HG02678 (cell line): ENCODE data around the gene DUSP5.
A peak's percentile ranks its signal among the peaks of the same experiment; 100 is the strongest.
"Not testable (repeated sequence)": the region's sequence is repeated elsewhere in the genome, so short reads cannot be mapped to it uniquely, and the experiment has no call there.

Experiments used
- ATAC-seq: cut with Tn5 transposase; IDR thresholded peaks from one replicate; pipeline ENCODE4 v1.9.1; 2021; ENCODE audit warnings: mild to moderate bottlenecking, moderate library complexity; ENCODE audit not compliant: unreplicated experiment

The DUSP5 gene, protein sequence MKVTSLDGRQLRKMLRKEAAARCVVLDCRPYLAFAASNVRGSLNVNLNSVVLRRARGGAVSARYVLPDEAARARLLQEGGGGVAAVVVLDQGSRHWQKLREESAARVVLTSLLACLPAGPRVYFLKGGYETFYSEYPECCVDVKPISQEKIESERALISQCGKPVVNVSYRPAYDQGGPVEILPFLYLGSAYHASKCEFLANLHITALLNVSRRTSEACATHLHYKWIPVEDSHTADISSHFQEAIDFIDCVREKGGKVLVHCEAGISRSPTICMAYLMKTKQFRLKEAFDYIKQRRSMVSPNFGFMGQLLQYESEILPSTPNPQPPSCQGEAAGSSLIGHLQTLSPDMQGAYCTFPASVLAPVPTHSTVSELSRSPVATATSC

DNA sequence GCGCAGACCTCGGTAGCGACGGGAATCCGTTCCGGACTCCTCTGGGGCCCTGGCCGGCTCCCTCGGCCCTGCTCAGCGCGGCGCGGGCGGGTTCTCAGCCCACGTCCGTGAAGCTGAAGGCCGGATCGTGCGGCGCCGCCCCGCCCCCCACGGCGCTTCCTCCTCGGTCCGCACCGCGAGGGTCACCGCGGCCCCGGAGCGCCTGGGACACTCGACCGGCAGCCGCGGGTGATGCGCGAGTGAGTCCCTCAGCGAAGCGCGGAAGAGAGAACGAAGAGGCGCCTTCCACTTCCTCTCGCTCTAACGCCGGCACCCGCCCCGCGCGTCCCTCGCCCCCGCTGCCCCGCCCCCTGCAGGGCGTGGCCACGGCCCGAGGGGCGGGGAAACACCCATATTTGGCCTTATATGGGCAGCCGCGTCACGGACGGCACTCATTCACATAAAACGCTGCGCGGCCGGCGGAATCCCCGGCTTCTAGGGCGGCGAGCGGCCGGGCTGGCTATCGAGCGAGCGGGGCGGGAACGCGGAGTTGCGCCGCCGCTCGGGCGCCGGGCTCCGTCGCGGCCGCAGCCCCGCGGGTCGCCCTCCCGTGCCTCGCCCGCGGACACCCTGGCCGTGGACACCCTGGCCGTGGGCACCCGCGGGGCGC is at the start of gene DUSP5:
DUSP5 (plus strand) TSS at position 470 of the 649 bp plus-strand sequence. CDS start 215 bp downstream, outside the sequence.
- peak; percentile 64 for ATAC-seq

DNA sequence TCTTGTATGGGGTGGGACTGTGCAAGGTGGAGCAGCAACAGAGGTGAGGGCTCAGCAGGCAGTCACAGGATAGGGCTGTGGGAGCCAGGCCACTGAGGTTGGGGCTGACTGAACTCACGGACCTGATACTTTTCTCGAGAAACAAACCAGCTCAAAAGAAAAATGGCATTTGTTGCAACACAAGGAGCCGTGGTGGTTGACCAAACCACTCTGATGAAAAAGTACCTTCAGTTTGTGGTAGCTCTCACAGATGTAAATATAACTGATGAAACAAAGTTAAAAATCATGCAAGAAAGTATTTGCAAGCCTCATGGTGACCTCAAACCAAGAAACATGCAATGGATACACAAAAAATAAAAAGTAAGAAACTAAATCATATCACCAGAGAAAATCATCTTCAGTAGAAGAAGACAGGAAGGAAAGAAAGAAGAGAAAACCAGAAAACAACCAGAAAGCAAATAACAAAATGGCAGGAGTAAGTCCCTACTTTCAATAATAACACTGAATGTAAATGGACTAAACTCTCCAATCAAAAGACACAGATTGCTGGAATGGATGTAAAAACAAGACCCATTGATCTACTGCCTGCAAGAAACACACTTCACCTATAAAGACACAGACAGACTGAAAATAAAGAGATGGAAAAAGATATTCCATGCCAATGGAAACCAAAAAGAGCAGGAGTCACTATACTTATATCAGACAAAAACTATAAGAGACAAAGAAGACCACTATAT is 48.9 kb upstream of the DUSP5 start:
- no peak for ATAC-seq

DNA sequence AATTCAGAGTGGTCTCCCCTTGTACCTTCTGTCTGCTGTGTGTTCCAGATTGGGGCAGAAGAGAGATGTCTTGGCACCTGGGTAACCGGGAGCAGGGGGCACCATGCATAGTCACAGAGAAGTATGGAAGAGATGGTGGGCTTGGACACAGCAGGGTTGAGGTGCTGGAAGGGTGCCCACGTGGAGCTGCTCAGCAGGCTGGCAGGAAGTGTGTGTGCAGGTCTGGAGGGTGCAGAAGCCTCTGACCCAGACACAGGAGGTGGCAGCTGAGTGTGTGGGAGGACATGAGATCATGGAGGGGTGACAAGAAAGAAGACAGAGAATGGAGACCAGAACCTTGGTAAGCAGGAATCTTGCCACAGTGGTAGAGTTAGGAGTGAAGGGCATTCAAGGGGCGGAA is 42.3 kb upstream of the DUSP5 start:
- ATAC-seq = no peak

DNA sequence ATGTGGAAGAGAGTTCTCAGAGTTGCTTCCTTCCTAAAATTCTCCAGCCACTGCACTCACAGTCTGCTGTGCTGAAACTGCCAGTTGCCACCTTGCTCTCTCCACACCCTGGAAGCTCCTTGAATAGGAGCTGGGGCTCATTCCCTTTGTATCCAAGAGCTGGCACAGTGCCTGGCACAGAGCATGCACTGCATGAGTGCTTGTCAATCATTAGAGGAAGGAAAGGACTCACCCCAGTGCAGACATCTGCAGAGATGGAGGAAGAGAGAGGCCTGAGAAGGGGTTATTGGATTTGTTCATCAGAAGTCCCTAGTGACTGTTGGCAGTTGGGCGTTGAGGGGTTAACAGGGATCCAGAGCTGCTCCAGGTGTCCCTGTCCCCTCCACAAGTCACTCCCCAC is 41.7 kb upstream of the DUSP5 start:
- ATAC-seq = no peak

DNA sequence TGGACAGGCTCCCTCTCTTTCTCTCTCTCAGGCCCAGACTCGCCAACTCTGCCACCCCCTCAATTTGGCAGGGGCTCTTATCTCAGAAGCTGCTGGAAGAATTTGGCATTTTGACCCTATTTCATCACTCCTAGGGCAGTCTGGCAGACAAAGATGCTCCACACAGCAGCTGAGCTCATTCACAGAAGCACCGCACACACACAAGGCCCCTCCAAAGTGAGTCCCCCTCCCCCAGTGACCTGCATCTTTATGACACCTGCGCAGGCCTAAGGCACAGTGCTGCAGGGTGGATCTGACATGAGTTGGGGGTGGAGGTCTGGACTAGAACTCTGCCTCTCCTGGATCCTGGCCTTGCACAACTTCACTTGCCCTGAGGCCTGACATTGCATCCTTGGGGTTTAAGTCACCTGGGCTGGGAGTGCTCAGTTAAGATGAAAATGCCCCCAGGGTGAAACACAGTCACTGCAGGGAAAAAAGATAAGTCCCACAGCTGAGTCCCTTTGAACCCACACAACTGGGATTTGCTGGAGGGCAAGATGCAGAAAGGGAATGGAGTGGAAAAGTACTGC is 41.1 kb upstream of the DUSP5 start:
- ATAC-seq = no peak

DNA sequence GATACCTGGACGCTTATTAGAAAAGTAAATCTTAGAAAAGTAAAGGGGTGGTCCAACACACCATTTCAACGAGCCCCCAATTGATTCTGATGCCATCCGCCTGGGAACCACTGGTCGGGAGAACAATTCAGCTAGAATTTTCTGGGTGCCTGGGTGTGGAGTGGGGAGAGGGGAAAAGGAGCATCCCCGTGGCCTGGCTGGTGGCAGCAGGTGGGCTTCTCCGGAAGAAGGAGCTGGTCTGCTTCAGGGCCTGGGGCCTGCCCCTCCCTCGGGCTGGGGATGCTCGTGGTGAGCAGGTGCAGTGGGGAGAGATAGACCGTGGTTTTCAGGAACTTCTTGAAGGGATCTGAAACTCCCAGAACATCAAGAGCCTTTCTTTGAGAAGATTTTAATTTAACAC is 39.9 kb upstream of the DUSP5 start:
- peak; percentile 30 for ATAC-seq

DNA sequence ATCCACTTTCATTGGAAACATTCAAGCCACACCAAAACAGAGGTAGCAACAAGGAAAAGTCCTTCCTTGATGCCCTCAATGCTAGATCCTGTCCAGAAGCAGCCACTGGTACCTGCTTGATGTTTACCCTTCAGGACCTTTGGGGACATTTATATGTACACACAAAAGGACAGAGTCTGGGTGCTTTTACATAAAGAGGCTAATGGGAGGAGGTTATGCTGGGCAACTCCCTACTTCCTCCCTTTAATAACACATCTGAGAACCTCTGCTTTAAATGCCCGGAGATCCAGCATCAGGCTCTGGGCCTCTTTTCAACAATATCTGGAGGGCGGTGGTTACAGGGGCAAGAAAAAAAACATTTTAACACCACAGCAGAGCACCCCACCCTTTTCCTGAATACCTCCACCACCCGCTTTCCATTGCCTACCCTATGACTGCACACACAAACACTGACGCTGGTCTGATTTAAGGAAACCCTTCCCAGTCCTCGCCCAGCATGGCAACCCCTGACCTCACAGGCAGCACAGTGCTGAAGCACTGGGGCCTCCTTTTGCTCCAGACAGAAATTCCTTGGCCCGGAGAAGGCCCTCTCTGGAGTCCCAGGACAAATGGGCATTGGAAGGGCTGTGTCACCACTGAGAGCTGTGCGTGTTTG is 39.3 kb upstream of the DUSP5 start:
- ATAC-seq = peak; percentile 51

DNA sequence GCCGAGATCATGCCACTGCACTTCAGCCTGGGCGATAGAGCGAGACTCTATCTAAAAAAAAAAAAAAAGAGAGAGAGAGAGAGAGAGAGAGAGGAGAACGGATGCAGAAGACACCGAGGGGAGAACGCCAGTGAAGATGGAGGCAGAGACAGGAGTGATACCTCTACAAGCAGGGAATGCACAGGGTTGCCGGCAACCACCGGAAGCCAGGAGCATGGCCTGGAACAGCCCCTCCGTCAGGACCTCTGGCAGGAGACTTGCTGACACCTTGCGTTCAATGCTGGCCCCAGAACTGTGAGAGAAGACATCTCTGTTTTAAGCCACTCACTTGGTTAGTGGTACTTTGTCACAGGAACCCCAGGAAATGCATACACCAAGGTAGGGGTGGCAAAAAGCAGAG is 38.1 kb upstream of the DUSP5 start:
- ATAC-seq = no peak

DNA sequence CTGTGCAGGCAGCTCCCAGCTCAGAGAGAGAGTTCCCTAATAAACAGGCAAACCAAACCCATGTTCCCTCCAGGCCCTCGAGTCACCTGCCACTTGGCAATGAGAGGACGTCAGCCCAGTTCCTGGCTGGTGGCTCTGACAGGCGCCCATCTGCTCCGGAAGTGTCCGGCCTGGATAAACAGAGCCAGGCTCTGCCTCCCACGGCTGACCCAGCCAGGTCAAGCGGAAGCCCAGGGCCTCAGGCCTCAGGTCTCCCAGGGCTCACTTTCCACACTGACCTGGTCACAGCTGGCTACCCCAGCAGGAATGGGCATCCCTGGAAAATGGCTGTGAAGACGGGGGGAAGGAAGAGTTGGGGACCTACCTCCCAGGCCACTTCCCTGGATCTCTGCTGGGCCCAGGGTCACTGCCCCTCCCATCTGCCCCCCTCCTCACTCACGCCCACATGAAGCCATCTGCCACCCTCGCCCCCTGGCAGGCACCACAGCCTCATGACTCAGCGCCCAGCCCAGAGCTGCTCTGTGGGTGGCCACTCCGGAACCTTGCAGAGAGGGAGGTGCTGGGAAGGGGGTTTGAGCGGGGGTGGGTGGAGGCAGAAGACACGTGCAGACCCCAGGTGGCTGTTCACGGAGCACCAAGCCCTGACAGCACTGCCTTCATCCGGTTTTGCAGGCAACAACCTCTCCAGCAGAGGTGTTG is 37.4 kb upstream of the DUSP5 start:
- peak; percentile 33 for ATAC-seq

DNA sequence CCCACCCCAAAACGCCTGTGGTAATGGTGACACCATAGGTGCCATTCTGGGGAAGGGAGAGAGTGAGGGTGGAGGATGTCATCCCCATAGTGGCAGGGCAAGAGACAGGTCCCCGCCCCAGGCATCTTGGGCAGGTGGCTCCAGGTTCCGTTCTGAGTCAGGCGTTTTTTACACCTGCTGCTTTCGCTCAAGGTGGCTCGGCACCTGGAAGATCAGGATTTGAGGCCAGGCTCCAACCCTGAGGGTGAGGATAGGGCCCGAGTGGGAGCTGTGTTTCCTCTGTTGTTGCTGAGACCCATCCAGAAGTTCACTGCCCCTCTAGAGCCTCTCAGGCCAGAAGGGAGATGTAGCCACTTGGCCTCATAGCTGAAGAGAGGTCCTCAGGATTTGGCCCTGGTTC is 36.6 kb upstream of the DUSP5 start:
- ATAC-seq = no peak

DNA sequence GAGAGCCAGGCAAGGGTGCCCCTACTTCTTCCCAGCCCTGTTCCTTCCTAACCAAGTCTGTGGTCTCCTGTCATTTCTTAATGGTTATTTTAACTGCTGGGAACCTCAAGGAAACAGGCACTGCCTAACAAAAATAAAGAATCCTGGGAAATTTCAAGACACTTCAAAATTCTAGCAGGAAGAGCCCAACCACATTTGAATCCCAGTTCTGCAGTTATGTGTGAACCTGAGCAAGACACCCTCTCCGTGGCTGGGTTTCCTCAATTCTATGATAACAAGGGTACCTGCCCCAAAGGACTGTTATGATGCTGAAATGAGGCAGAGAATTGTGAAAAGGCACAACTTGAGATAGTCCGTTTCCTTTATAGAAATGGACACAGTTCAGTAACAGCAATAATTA is 36.2 kb upstream of the DUSP5 start:
- no peak for ATAC-seq

DNA sequence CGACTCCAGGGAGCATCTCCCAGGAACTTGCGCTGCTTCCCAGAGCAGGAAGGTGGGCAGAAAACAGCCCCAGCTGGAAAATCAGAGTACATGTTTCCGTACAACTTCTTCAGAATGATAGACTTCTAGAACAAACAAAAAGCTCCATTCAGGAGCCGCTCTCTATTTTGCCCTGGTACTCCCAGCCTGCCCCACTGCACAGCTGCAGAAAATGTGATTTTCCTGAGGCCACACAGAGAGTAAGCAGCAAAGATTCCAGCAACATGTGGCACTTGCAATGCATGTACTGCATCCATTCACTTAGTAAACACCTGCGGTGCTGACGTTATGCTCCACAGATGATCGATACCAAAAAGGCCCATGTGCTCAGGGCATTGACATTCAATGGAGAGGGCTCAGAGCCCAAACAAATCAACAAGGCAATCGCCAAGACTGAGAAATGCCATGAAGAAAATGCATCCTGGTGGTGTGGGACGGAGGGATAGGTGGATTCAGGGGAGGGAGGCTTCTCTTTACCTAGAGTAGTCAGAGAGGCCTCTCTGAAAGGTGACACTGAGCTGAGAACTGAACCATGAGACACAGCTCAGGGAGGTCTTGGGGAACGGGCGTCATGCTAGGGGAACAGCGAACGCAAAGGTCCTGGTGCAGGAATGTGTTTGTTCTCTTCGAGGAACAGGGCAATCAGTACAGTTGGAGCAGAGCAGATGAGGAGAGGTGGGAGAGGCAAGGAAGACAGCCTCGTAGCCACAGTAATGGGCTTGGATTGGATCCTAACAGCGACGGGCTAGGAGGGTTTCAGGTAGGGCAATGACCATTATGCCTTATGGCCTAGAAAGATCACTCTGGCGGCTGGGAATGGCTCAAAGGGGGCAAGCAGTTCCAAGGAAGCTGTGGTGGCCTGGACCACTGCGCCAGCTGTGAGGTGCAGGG is 35.3 kb upstream of the DUSP5 start:
- ATAC-seq = no peak

DNA sequence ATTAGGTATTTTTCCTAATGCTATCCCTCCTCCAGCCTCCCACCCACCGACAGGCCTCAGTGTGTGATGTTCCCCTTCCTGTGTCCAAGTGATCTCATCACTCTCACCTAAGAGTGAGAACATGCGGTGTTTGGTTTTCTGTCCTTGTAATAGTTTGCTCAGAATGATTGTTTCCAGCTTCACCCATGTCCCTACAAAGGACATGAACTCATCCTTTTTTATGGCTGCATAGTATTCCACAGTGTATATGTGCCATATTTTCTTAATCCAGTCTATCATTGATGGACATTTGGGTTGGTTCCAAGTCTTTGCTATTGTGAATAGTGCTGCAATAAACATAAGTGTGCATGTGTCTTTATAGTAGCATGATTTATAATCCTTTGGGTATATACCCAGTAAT is 29.4 kb upstream of the DUSP5 start:
- not testable (repeated sequence) for ATAC-seq

DNA sequence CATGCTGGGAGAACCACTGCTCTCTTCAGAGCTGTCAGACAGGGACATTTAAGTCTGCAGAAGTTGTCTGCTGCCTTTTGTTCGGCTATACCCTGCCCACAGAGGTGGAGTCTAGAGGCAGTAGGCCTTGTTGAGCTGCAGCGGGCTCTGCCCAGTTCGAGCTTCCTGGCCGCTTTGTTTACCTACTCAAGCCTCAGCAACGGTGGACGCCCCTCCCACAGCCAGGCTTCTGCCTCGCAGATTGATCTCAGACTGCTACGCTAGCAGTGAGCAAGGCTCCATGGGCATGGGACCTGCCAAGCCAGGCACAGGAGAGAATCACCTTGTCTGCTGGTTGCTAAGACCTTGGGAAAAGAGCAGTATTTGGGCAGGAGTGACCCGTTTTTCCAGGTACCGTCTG is 27.2 kb upstream of the DUSP5 start:
- ATAC-seq = not testable (repeated sequence)

DNA sequence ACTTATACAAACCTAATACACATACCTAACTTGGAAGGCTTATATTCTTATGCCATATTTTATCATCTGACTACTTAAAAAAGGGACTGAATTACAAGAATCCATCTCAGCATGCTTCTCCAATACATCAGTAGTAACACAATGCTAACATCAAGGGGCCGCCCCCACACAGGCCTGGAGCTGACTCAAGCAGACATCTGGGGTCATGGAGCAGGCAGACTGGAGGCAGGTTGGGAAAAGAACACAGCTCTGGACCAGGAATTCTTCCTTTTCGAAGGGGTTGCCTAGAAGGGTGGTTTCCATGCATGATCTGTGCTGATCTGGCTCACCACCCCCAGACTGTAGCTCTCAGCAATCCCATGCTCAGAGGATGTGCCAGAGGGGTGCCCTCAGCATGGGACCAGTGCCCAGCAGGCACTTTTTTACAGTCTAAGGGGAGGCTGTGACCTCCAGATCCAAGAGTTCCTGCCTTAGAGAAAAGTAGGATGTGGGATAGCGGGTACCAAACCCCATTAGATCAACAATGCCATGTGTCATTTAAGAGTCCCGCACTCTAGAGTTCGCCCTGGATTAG is 26.1 kb upstream of the DUSP5 start:
- ATAC-seq = no peak

DNA sequence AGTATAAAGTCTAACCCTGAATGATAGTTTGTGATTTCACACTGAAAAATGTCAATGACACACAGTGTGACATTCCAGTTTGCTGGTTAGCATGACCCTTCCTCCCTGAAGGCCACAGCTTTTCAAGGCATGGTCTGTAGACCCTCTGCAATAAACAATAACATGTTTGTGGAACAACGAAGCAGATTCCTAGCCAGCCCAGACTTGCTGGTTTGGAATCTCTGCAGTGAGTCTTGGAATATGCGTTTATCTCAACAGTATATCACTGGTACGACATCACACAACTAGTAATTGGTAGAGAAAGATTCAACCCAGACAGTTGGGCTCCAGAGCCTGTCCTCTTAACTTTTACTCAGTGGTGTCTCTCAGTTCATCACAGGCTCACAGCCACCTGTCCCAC is 23.7 kb upstream of the DUSP5 start:
- ATAC-seq = no peak

DNA sequence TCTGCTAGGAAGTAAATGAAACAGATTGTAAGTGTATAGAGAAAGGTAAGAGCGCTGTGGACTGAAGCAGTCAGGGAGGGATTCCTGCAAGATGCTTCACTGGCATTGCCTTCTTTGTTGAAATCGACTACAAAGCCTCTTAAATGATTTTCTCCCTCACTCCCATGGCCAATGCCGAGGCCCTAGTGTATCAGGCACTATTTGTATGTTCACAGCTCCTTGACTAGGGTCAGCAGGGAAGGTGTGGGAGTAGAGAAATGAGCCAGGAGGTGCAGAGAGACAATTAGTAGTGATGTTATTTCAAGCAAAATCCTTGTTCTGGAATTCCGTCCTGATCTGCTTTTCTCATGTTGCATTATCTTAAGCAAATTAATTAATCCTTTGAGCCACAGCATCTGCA is 22.9 kb upstream of the DUSP5 start:
- ATAC-seq = no peak

DNA sequence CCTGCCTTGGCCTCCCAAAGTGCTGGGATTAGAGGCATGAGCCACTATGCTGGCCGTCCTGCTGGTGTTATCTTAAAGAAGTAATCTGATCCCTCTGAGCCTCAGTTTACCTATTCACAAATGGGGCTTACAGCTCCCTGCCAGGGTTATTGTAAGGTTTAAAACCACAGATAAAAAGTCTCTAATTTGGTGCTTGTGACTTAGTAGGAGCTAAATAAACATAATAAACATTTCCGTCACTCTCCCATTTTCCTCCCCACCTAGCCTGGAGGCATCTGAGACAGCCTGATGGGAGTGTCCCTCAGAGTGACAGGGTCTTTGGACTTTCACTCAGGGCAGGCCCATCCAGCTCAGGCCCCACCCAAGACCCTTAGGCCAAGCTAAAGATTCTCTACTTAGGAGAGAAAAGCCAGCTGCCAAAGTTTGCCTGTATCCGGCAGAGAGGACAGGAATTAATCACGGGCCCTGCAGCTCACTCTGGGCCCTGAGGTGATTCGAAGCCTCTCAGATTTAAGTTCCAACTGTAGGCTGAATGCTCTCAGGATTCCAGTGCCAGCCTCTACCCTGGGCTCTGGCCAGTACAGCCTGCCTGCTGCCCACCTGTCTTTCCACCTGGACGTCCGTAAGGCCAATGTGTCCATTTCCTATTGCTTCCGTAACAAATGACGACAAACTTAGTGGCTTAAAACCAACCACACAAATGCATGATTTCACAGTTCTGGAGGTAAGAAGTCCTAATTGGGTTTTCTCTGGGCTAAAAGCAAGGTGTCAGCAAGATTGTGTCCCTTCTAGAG is 21.8 kb upstream of the DUSP5 start:
- ATAC-seq = no peak
